ENCODE data around the gene HYCC2.

GRCh38 chr2:201110615-201111014 lies 39.1 kb upstream of the HYCC2 start:
- no peak for TF ChIP-seq POLR2A (IDR thresholded peaks at IDR 0.05)
- no peak for TF ChIP-seq POLR2AphosphoS5 (IDR thresholded peaks at IDR 0.05)
- TF ChIP-seq CTCF (IDR thresholded peaks at IDR 0.05), result no peak

Measured in breast epithelium (tissue), 3 donors.